COLO668 (cell line): ENCODE data around the gene CACNA2D3.

Experiments used
- DNase-seq: peaks from one replicate; lab custom pipeline; 2025; ENCODE audit not compliant: unreplicated experiment; lab: John Stamatoyannopoulos, UW

CACNA2D3 gene

DNA sequence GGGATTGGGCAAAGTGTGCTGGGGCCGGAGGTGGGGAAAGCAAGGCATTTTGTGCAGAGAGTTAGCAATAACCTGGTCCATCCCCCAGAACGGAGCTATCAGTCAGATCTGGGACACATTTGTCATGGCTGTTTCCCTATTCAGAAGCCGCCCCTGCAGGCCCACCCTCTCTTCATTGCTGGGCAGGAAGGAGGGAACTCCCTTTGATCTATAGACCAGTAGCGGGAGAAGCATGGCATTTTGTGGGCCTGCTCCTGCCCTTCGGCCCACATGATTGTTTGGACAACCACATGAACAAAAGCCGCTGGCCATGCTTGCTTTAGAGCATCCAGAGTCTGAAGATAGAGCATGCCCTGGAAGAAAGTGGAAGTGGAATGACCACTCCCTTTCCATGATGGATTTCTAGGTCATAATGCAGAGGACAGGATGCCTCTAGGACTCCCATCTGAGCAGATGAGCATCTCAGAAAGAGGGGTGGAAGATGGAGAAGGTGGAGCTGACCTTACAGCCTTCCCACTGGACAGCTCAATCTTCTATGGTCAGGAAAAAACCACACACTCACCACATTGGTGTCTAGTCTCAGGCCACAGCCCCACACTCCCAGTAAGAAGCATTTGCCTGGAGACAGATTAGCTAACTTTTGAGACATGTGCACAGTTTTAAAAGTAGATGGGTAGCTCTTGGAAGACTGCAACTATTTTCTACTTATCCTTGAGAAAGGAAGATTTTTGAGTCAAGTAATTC lies 817.4 kb downstream of the CACNA2D3 start:
- no peak for DNase-seq

DNA sequence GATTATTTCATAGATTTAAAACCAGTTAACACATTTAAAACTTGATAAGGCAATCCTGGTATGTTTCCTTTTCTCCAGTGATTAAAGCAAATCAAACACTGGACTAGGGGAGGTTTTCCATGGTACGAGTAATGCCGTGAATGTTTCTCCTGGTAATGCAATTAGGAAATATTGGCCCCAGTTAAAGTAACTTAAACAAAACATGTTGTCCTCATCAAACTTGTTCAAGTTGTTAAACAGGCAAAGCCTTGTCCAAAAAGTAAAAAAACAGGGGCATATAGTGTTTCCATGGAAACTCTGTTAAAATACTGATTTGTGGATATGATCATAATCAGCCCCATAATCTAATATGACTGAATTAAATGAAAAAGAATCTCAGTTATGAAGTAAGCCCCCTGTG lies 818.6 kb downstream of the CACNA2D3 start:
- no peak for DNase-seq

DNA sequence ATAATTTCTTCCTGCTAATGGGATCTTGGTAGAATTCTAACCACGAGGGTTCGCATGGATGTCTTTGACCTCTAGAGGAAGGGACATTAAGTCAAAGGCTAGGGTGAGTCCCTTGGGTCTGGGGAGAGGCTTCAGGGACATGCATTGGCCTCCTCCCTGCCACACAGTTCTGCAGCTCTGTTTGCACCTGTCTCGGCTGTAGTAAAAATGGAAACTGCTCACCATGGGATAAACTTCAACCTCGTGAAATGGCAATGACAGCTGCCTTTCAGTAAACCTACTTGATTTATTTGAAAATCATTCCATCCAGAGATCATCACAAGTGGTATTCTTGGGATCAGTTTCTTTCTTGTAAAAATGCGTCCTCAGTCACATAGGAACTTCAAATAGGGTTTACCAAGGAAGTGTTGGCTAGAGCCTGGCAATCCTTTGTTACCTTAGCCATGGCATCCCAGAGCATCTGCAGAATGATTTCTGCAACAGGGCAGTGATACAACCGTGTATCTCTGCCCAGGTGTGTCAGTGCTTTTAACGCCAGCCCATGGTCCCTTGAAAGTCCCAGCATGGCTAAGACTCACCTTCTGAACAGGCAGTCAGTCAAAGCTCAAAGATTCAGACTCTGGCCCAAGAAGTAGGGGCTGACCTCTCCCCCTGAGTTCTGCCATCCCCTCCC lies 819.5 kb downstream of the CACNA2D3 start:
- no peak for DNase-seq

DNA sequence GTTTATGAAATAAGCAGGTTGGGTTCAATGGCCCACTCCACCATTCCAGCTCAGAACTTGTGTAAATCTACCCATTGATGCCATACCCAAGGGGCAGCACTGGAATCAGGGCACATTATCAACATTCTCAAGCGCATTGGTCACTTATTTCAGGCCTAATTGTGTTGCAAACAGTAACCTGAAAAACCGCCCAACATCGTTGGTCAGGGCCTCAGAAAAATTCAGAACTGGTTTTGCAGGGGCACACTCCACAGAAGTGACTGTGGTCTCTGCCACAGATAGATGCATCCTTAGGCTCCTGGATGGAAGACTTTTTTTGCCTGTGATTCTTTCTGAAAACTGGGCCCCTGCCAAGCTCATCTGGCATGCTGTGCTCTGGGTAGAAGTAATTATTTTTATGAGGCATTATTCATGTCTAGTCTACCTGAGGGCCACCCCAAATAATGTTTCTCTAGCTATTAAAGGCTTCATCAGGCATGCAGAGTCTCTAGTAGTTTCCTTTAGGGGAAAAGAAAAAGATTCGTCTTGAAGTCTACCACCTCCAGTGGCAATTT lies 827.2 kb downstream of the CACNA2D3 start:
- DNase-seq = no peak

- DNase-seq = no peak
Measured at GRCh38 chr3:54950391-54951003, 828.1 kb downstream of the CACNA2D3 start.

- DNase-seq = peak; percentile 20
Measured at GRCh38 chr3:54951405-54951804, 829.1 kb downstream of the CACNA2D3 start.

- no peak for DNase-seq
Measured at GRCh38 chr3:54954022-54954421, 831.7 kb downstream of the CACNA2D3 start.

GRCh38 chr3:54954521-54954920 lies 832.2 kb downstream of the CACNA2D3 start:
- DNase-seq = no peak

DNA sequence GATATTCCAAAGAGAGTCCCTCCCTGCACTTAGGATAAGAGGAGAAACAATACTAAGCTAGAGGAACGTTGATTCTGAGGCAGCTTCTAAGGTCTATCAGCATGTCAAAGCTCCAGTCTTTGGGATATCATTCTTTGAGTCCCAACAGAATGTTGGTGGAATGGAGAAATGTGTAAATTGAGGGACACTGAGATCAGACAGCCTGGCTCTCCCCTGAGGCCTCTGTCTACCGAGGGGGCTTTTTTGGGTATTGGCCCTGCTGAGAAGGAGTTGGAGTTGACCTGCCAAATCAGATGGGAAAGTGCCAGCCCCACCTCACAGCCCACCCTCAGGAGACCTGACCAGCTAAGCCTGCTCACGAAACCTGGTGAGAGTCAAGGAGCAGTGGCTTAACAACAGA lies 833.1 kb downstream of the CACNA2D3 start:
- no peak for DNase-seq

DNA sequence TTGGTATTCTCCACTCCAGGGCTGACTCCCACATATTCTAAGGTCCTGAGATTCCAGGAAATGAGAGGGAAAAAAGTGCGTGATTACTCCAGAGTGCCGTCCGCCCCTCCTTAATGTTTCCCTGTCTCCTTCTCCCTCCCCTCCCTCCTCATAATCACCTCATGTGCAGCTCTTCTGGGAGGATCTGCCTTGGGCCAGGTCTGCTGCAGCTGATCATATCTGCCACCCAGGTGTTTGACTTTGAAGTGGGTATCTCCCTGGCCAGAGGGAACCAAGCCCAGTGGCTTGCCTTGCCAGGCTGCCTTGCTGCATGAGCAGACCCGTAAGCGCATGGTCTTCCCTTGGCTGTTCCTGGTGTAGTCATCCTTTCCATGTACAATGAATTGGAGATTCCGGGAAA lies 833.6 kb downstream of the CACNA2D3 start:
- DNase-seq = no peak

DNA sequence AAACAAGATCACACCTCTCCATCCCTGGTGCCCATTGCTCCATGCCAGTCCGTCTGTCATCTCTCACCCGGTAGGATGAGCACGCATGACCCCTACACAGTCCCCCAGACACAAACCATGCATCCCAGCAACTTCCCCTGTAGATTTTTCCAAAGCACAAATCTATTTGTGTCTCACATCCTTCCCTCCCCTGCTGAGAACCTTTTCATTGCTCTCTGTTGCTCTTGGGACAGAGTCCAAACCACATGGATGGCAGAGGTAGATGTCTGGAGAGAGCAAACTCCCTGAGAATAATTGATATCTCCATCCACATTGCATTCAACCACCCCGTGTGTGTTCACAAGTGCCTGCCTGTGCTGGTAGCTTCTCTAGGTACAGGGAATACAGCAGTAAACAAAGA lies 835.4 kb downstream of the CACNA2D3 start:
- no peak for DNase-seq

GRCh38 chr3:54960082-54960481 lies 837.7 kb downstream of the CACNA2D3 start:
- no peak for DNase-seq

DNA sequence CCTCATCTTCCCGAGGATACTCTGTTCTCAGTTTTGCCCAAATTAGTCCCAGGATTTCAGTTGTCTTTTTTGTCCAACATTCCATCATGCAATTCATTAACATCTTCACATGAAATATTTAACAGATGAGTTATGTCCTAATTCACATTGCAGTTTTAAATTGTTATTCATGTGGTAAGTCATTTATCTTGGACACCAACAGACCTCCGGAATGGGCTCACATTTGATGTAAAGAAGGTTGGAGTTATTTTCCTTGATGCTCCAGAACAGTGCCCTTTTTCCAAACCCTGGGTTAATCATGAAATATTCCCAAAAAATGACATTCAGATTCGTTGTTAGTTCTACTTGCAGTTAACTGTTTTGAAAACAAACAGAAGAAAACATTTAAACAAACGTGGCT lies 838.3 kb downstream of the CACNA2D3 start:
- DNase-seq = no peak

- DNase-seq = no peak
Measured at GRCh38 chr3:54962200-54962599, 839.8 kb downstream of the CACNA2D3 start.

GRCh38 chr3:54963641-54964040 lies 841.3 kb downstream of the CACNA2D3 start:
- DNase-seq = no peak

GRCh38 chr3:54964081-54964480 lies 841.7 kb downstream of the CACNA2D3 start:
- DNase-seq = no peak

GRCh38 chr3:54965746-54966145 lies 843.4 kb downstream of the CACNA2D3 start:
- DNase-seq = no peak

DNA sequence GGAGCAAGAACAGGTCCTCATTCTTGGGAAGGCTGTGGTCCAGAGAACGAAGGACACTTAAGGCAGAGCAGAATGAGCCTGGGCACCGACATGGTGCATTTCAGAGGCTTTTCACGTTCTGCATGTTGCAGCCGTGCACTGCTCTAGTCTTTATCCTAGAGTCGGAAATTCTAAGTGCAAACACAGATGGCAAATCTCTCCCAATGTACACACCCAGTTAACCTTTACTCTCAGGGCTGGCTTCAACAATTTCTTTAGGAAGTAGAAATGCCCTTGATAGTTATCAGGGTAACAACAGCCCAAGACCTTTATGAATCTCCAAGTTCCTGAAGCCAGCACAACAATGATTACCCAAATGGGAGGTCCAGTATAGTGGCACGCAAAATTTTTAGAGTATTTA lies 844.6 kb downstream of the CACNA2D3 start:
- no peak for DNase-seq

- DNase-seq = no peak
Measured at GRCh38 chr3:54967731-54968161, 845.4 kb downstream of the CACNA2D3 start.

DNA sequence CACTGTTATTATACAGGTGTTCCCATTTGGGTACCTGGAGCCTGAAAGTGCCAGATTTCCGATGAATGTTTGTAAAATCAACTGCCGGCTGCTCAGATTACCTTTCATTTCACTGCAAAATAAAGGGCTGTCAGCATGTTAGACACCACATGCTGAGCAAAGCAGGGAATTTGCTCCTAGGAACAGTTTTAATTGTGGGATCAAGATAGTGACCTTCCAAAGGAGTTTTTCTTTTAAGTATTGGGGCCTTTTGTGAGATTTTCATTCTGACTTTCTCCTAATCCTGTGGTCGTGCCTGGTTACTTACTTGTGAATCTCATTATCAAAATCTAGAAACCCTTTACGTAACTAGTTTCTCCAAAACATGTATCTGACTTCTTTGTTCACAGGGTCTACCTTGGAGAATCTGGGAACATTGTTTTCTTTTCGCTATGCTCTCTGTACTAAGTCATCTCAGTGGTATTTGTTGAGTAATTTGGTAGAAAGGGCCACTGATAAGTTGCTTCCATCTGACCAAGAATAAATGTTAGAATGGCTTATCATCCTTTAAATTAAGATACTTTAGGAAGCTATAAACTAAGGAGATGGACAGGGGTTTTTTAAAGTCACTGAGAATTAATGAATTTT lies 846.3 kb downstream of the CACNA2D3 start:
- DNase-seq = no peak

DNA sequence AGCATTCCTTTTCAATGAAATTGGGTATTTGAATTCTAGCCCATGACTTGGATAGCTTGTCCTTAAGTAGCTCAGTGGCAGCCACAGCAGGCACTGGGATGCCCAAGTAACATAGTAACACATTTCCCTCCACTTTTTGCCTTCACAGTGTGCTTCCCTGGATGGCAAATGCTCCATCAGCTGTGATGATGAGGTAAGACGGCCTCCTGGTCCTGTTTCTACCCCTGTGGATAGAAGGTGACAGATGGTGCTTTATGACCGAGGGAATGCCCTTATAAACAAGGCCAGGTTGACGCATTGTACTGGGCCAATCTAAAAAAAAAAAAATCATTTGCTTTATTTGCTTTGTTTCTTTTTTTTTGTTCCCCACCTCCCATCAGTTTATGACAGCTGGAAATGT lies 847.3 kb downstream of the CACNA2D3 start:
- DNase-seq = no peak

- DNase-seq = no peak
Measured at GRCh38 chr3:54970895-54971294, 848.5 kb downstream of the CACNA2D3 start.
